Endothelial cell of umbilical vein (primary cell): ENCODE measurements around the gene NRARP.

Source experiments
- CTCF ChIP-seq, 2 donors: IDR thresholded peaks; 1 replicate in 1 of 2; 2 replicates in 1 of 2; pipeline ENCODE4 v1.5.1; 2011; ENCODE audit warnings: low read length in 2 of 2, mild to moderate bottlenecking in 2 of 2, moderate library complexity in 2 of 2, control low read depth in 1 of 2, inconsistent platforms in 1 of 2, low read depth in 1 of 2; ENCODE audit not compliant: insufficient read depth in 1 of 2; ENCODE audit errors: extremely low read depth in 1 of 2
- EZH2 ChIP-seq: IDR thresholded peaks from 2 replicates; pipeline ENCODE4 v1.6.1; 2012; ENCODE audit warnings: borderline replicate concordance, low read depth, mild to moderate bottlenecking, moderate library complexity, low read length, inconsistent platforms; ENCODE audit not compliant: severe bottlenecking
- MAX ChIP-seq: IDR thresholded peaks from 2 replicates; pipeline ENCODE4 v1.6.1; 2011; ENCODE audit not compliant: insufficient read depth, insufficient read length
- POLR2A ChIP-seq: IDR thresholded peaks from 2 replicates; pipeline ENCODE4 v1.6.1; 2012; ENCODE audit warnings: low read depth, mild to moderate bottlenecking, control low read depth, low read length
- POLR2AphosphoS5 ChIP-seq: IDR thresholded peaks from 2 replicates; pipeline ENCODE4 v1.6.1; 2012; ENCODE audit warnings: low read depth, mild to moderate bottlenecking, control low read depth, low read length, moderate library complexity; ENCODE audit not compliant: insufficient read depth

- no peak for TF ChIP-seq CTCF (IDR thresholded peaks at IDR 0.05; ENCODE audit: extremely low read depth in 1 of 2, insufficient read depth in 1 of 2, low read depth in 1 of 2, low read length in 2 of 2)
- no peak for TF ChIP-seq POLR2A
- no peak for TF ChIP-seq EZH2
- TF ChIP-seq POLR2AphosphoS5 = no peak
- TF ChIP-seq MAX = no peak
These were observed 48.1 kb downstream of the NRARP start for GRCh38 chr9:137253717-137254623.
